GM15510 (cell line): ENCODE results near the gene RAB25.

ENCODE experiments used
- POLR2A ChIP-seq: IDR thresholded peaks from 3 replicates; pipeline ENCODE4 v1.6.1; 2011; ENCODE audit warnings: borderline replicate concordance; ENCODE audit not compliant: insufficient read length; ENCODE audit errors: extremely low read depth

Gene RAB25

DNA sequence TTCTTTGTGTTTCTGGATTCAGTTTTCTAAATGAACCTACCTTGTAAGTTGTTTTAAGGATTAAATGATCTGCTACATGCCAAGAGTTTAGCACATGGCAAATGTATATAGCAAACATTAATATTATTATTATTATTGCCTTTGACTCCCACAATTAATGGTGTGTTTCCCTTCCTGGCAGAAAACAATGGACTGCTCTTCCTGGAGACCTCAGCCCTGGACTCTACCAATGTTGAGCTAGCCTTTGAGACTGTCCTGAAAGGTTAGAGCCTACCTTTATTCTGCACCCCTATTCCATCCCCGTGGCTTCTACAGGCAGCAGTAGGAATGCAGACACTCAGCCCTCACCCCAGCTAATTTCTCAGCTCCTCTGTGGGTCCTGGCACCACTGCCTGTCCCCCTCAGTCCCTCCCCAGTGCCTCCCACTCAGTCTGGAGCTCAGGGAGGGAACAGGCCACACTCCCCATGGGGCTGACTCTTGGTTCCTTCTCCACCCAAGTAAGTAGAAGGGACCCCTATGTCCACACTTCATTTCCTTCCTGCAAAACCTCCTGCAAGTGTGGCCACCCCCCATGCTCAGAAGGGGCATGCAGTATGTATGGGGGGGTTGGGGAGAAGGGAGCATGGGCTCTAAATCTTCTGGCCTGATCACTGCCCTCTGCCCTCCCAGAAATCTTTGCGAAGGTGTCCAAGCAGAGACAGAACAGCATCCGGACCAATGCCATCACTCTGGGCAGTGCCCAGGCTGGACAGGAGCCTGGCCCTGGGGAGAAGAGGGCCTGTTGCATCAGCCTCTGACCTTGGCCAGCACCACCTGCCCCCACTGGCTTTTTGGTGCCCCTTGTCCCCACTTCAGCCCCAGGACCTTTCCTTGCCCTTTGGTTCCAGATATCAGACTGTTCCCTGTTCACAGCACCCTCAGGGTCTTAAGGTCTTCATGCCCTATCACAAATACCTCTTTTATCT is 8.8 kb downstream of the RAB25 start:
- no peak for TF ChIP-seq POLR2A

DNA sequence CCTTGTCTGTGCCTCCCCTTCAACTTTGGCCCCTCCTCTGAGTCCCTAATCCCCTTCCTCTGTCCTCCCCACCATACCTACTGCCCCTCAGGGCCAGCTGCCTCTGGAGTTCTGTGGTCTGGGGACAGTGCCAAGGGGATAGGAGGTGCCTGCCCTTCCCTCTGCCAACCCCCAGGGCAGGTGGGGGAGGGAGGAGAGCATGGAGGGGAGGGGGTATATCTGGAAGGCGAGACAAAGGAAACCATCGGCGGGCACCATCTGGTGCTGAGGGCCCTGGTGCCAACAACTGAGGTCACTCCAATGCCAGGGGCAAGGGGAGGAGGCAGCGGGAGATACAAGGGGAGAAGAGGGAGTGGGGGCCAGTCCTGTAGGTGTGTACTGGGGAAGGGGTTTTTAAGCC is 9.6 kb downstream of the RAB25 start:
- no peak for TF ChIP-seq POLR2A

DNA sequence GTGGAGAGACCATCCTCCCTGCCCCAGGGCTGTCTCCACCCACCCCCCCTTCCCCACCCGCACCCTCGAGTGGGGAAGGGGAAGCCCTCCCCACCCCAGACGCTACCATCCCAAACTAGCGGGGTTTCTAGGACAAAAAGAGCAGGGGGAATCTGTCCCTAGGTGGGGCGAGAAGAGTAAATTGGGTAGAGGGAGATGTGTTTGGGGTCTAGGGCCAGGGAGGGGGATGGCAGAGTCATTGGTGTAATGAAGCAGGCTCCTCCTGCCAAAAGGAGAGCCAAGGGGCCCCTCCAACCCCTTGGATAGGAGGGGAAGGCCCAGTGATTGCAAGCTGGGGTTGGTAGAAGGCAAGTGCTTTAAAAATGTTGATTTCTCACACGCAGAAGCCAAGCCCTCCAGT is 11.3 kb downstream of the RAB25 start:
- TF ChIP-seq POLR2A, result no peak

DNA sequence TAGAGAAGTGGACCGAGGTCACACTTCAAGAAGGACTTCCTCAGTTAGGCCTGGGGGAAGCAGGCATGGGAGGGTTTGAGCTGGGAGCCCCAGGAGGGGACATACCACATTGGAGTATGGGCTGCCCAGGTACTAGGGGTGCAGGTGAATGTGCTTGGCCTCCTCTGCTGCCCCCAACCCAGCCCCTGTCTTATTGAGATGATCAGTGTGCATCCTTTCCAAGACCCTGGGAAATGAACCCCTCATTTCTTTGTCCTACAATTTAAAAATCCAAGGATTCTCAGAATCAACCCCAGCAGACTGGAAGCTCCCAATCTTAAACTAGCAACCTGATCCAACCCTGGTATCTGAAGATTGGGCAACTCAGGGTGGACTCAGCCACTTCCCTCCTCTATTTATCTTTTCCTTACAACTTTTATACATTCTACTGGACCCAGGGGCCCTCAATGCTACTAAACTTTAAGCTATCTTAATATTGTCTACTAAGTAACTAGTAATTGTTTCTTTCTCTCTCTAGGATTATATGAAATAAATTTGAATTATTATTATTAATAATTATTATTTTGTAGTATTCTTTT is 12.2 kb downstream of the RAB25 start:
- no peak for TF ChIP-seq POLR2A

DNA sequence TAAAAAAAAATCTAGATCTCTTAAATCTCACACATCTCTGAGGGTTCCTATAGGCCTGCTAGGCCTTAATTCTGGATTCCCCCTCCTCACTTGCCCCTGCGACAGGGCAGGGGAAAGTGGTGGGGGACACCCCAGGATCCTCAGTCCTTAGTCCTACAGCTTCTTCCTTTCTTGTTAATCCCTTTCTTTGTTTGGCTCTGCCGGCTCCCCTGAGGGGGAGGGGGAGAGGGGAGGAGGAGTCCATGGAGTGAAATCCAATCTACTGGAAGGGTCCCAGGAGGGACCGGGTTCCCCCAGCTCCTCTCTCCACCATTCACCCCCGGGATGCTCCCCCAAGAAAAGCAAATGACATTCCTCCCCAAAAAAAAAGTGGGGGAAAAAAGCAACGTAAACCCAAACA is 12.8 kb downstream of the RAB25 start:
- TF ChIP-seq POLR2A, result no peak

DNA sequence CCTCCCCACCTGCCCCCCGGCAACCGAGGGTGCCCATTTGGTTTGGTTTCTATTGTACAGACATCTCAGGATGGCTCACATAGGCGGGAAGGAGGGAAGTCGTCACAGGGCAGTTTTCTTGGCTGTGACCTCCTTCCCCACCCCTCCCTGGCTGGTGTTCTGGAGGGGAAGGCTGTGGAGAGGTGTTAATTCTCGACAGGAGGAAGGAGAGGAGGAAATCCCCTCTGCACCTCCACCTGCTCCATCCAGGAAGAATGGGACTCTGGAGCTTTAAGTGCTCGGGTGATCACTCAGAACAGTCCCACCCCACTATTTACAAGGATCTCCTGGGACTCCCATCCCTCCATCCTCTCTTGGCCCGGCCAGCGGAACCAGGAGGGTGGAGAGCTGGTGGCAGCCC is 13.7 kb downstream of the RAB25 start:
- TF ChIP-seq POLR2A, result no peak

DNA sequence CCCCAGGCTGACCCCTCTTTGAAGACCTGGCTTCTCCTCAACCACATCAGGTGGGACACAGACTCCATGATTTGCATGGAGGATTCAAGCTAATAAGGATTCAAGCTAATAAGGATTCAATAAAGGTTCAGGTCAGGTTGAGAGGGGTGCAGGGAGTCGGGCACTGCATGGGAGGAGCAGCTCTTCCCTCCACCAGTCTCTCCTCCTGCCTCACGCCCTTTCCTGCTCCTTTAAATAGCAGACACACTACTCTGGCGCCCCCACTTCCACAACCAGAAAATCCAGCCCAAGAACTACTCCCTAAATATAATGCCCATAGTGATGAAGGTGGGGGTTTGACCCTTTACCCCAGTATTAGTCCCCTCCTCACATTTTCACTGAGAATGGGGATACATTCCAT is 14.2 kb downstream of the RAB25 start:
- TF ChIP-seq POLR2A, result no peak

DNA sequence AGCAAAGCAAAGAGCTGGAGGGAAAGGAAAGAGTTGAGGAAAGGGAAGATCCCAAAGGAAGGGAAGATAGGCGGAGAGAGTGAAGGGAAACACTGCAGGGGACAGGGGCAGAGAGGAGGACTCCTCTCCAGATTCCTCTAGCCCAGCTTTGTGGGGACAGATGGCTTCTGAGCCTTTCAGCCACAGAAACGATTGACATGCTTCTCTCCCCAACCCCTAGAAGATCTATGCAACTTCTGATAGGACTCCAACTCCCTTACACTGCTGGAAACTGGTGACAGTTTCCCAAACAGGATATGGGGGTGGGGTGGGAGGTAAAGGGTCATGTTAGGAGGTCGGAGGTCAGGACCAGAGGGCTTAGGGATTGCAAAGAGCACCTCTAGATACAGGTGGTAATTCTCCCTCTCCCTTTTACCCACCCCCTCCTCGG is 14.8 kb downstream of the RAB25 start:
- no peak for TF ChIP-seq POLR2A

DNA sequence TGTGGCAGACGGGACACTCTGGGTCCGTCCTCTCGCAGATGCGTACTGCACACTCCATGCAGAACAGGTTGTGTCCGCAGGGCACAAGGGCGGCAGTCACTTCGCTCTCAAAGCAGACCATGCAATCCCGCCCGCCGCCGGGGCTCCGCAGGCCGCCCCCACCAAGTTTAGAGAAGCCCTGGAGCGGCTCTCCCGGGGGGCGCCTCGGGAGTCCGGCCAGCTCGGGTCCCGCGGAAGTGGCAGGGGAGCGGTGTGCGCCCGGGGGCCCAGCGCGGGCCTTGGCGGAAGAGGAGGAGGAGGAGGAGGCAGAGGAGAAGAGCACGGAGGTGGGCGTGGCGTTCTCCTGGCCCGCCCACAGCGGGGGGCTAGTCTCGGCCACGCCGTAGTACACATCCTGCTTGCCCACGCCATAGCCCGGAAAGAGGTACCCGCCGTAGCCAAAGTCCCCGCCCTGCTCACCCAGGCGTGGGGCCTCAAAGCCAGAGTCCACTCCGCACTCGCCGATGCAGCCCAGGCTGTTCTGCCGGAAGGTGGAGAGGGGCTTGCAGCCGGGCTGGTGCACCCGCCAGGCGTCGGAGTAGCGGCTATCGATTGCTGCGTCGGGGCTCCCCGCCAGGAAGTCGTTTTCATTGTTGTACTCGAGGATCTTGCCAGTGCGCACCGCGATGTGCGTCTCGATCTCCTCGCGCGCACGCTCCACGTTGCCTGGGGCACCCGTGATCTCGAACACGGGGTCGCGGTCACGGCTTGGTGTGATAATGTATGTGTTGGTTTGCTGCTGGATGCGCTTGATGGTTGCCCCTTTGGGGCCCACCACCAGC is 15.9 kb downstream of the RAB25 start:
- TF ChIP-seq POLR2A, result peak; percentile 80

DNA sequence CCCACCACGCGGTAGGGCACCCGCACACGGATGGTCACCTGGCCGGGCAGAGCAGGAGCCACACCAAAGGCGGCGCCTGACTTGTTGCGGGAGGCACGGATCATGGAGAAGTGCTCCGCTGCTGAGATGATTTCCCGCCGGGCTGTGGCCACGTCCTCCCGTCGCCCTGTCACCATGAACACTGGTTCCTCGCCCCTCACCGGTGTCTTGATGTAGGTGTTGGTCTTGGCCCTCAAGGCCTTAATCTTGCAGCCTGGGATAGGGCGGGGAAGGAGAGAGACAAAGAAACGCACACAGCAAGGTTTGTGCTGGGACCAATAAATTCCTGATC is 16.4 kb downstream of the RAB25 start:
- no peak for TF ChIP-seq POLR2A

DNA sequence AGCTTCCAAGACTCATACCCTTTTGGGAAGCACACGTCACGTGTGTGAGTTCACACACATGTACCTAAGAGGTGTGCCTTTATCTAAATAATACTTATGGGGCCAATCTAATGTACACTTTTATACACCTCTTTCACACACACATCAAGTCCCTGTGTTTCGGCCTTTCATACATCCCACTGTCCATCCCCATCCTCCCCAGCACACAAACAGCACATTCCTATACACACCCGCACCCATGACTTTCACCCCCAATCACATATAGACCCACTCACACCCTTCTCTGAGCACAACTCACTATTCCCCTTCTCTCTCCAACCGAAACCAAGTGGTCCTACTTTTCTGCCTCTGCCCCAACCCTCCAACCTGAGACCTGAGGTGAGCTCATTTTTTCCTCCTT is 17.8 kb downstream of the RAB25 start:
- TF ChIP-seq POLR2A, result no peak

DNA sequence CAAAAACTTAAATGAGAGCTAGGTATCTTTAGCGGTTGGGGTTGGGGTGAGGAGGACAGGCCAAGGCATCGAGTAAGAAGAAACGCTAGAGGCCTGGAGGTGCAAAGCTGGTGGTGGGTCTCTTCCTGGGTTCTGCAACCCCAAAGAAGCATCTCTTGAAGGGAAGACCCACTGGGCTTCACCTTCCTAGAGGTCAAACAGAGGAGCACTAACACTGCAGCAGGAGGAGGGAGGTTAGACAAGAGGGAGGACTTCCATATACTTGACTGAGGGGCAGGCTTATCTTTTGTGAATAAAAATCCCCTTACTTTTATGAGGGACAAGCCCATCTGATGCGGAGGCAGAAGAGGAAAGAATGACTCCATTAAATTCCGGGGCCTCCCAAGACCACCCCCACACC is 18.8 kb downstream of the RAB25 start:
- TF ChIP-seq POLR2A, result no peak

DNA sequence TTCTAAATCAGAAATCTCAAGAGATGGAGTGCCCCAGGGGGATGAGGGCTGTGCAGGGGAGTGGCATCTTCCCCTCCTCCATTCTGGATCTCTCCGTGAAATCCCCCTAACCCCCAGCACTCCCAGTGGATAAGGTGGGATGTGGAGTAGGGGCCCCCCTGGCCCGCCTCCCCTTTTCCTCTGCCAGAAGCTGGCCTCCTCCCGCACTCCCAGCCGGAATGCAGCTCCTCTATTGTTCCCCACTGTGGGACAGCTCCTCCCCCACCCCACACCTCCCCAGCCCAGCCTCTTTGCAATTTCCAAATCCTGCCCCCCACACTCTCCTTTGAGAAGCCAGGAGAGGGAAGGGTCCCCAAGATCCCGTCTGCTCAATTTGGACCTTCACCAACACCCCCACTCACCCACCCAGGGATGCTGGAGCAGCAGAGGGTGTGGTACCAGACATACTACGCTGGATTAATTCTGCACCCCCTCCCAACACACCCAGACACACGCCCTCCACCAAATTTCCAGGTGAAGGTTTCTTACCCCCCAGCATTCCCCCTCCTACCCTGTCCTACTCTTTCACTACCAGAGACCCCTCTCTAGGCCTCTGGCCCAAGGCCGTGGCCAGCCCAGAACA is 19.4 kb downstream of the RAB25 start:
- TF ChIP-seq POLR2A, result no peak

DNA sequence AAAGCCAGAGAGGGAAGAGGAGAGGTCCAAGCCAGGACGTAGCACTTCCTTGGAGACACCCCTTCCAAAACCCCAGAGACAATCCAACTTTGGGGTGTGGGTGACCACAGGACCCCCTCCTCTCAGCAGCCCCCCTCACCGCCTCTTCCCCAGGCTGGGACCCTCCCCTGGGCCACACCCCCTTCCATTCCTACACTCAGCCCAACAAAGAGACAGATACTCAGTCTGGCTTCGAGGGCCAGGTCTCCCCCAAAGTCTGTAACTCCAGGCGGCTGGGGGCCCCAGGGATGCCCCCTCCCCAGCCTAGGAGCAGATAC is 19.9 kb downstream of the RAB25 start:
- TF ChIP-seq POLR2A, result no peak
